HL-60 (cell line): ENCODE results near the gene MED7.

ENCODE experiments used
- GABPA ChIP-seq: IDR thresholded peaks from 2 replicates; pipeline ENCODE4 v1.6.1; 2012; ENCODE audit warnings: low read depth
- POLR2AphosphoS5 ChIP-seq: IDR thresholded peaks from 2 replicates; pipeline ENCODE4 v1.6.1; 2012; ENCODE audit warnings: low read depth
- SPI1 ChIP-seq: IDR thresholded peaks from 2 replicates; pipeline ENCODE4 v1.6.1; 2012; ENCODE audit warnings: low read depth, mild to moderate bottlenecking, borderline replicate concordance
- TF ChIP-seq, protein P1 (sequence below): IDR thresholded peaks from one replicate; pipeline ENCODE4 v1.5.1; 2011; ENCODE audit warnings: low read length, control low read depth, inconsistent platforms; ENCODE audit not compliant: insufficient read depth
- TF ChIP-seq, protein P2 (sequence below): IDR thresholded peaks from 2 replicates; pipeline ENCODE4 v1.6.1; 2012; ENCODE audit warnings: low read depth; ENCODE audit not compliant: insufficient replicate concordance

DNA sequence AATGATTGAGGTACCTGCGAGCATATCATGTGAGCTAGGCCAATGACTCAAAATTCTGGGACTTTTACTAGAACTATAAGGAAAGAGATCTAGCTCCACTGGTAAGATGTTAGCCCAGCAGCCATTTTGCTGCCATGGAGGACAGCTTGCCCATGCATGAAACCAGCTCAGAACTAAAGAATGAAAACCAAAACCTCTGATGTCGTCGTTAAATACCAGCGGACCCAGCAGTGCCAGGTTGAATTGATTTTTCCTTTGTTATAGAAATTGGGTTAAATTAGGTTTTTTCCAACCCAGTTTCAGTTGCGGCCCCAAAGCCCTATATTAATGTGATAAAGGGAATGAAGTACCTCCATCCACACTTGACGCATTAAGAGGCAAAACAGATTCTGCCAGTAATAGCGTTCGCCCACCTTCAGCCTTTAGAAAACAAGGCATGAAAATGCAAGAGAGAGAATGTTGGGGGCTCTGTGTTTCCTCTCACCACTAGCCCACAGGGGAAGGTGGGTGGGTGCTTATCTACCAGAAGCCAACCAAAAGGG lies 32.5 kb upstream of the MED7 start:
- TF ChIP-seq, protein P1, sequence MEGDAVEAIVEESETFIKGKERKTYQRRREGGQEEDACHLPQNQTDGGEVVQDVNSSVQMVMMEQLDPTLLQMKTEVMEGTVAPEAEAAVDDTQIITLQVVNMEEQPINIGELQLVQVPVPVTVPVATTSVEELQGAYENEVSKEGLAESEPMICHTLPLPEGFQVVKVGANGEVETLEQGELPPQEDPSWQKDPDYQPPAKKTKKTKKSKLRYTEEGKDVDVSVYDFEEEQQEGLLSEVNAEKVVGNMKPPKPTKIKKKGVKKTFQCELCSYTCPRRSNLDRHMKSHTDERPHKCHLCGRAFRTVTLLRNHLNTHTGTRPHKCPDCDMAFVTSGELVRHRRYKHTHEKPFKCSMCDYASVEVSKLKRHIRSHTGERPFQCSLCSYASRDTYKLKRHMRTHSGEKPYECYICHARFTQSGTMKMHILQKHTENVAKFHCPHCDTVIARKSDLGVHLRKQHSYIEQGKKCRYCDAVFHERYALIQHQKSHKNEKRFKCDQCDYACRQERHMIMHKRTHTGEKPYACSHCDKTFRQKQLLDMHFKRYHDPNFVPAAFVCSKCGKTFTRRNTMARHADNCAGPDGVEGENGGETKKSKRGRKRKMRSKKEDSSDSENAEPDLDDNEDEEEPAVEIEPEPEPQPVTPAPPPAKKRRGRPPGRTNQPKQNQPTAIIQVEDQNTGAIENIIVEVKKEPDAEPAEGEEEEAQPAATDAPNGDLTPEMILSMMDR = no peak
- TF ChIP-seq POLR2AphosphoS5 (no peak), GABPA (no peak), SPI1 (no peak)
- TF ChIP-seq, protein P2, sequence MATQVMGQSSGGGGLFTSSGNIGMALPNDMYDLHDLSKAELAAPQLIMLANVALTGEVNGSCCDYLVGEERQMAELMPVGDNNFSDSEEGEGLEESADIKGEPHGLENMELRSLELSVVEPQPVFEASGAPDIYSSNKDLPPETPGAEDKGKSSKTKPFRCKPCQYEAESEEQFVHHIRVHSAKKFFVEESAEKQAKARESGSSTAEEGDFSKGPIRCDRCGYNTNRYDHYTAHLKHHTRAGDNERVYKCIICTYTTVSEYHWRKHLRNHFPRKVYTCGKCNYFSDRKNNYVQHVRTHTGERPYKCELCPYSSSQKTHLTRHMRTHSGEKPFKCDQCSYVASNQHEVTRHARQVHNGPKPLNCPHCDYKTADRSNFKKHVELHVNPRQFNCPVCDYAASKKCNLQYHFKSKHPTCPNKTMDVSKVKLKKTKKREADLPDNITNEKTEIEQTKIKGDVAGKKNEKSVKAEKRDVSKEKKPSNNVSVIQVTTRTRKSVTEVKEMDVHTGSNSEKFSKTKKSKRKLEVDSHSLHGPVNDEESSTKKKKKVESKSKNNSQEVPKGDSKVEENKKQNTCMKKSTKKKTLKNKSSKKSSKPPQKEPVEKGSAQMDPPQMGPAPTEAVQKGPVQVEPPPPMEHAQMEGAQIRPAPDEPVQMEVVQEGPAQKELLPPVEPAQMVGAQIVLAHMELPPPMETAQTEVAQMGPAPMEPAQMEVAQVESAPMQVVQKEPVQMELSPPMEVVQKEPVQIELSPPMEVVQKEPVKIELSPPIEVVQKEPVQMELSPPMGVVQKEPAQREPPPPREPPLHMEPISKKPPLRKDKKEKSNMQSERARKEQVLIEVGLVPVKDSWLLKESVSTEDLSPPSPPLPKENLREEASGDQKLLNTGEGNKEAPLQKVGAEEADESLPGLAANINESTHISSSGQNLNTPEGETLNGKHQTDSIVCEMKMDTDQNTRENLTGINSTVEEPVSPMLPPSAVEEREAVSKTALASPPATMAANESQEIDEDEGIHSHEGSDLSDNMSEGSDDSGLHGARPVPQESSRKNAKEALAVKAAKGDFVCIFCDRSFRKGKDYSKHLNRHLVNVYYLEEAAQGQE = no peak
